CD4-positive, CD25-positive, alpha-beta regulatory T cell (primary cell): ENCODE results near the gene EXOC4. TPM values are rescaled to one million over a fixed set of nuclear protein-coding genes. Genes with fewer than 3 reads are reported as not detected.

ENCODE experiments used
- ATAC-seq, 2 donors: fragments of 150-1000 bp; cut with Tn5 transposase; one replicate each; pipeline ENCODE4 v1.10.0; 2021; ENCODE audit warnings: low read depth in 2 of 2, moderate number of reproducible peaks in 2 of 2, moderate library complexity in 1 of 2
- DNase-seq, 3 donors: peaks; one replicate each; pipeline versions ENCODE4 v3.0.0 to v3.0.0-alpha.2; 2012 to 2022; ENCODE audit warnings: mixed read lengths in 1 of 3
- H3K27ac ChIP-seq: one replicate; pipeline ENCODE4 v1.7.0; 2013; ENCODE audit warnings: mild to moderate bottlenecking, low read length; ENCODE audit not compliant: insufficient read depth, poor library complexity, severe bottlenecking
- H3K27me3 ChIP-seq: one replicate; pipeline ENCODE4 v1.7.0; 2013; ENCODE audit warnings: low read length; ENCODE audit not compliant: control insufficient read depth, insufficient read depth
- H3K36me3 ChIP-seq: one replicate; pipeline ENCODE4 v1.7.0; 2013; ENCODE audit warnings: mild to moderate bottlenecking, low read length, moderate library complexity; ENCODE audit not compliant: control insufficient read depth, insufficient read depth
- H3K4me1 ChIP-seq: 2 replicates; pipeline ENCODE4 v1.7.0; 2013; ENCODE audit warnings: mild to moderate bottlenecking, low read length; ENCODE audit not compliant: insufficient read depth, control insufficient read depth, poor library complexity, severe bottlenecking
- H3K4me3 ChIP-seq: one replicate; pipeline ENCODE4 v1.7.0; 2013; ENCODE audit warnings: low read depth, mild to moderate bottlenecking, low read length, moderate library complexity
- H3K9me3 ChIP-seq, 2 experiments: 1 replicate in 1 of 2; 2 replicates in 1 of 2; pipeline ENCODE4 v1.7.0; 2013; ENCODE audit warnings: low read length in 2 of 2, mild to moderate bottlenecking in 1 of 2, moderate library complexity in 1 of 2; ENCODE audit not compliant: control insufficient read depth in 2 of 2
- H3K27ac Mint-ChIP-seq, 3 donors: one replicate each; pipeline ENCODE4 v1.8.0; 2020 to 2022; ENCODE audit warnings: mild to moderate bottlenecking in 3 of 3, mixed read lengths in 3 of 3, moderate library complexity in 2 of 3
- H3K27me3 Mint-ChIP-seq: one replicate; pipeline ENCODE4 v1.8.0; 2022; ENCODE audit warnings: mild to moderate bottlenecking, mixed read lengths
- H3K36me3 Mint-ChIP-seq: one replicate; pipeline ENCODE4 v1.8.0; 2020; ENCODE audit warnings: mixed read lengths
- H3K4me1 Mint-ChIP-seq, 4 donors: one replicate each; pipeline ENCODE4 v1.8.0; 2020 to 2022; ENCODE audit warnings: mixed read lengths in 4 of 4, mild to moderate bottlenecking in 1 of 4
- H3K4me3 Mint-ChIP-seq, 4 donors: one replicate each; pipeline ENCODE4 v1.8.0; 2020 to 2022; ENCODE audit warnings: mild to moderate bottlenecking in 4 of 4, mixed read lengths in 4 of 4, moderate library complexity in 3 of 4
- H3K9me3 Mint-ChIP-seq, 7 donors: one replicate each; pipeline ENCODE4 v1.8.0; 2020 to 2022; ENCODE audit warnings: mixed read lengths in 7 of 7, mild to moderate bottlenecking in 3 of 7, moderate library complexity in 2 of 7
- polyA plus RNA-seq, 4 donors: library from polyadenylated mRNA; unstranded; fragments of 300-500 nt; fragmentation: Illumina TruSeq; gene quantifications; one replicate each; pipeline ENCODE4 v1.2.3, GENCODE V29; 2021
- total RNA-seq: library from RNA; stranded (reverse); gene quantifications from one replicate; pipeline ENCODE4 v1.2.3, GENCODE V29; 2022

EXOC4 gene
- total and polyA plus RNA-seq, 5 donors from 2014 or later: 39.1 to 118 (median 52.2) TPM

GRCh38 chr7:133688483-133689239, 435.8 kb downstream of the EXOC4 start:
- Mint-ChIP-seq H3K27me3 (no peaks in the 10 kb centered on the region), H3K9me3 (peaks cover 0 to 1% (median 0%) of the 10 kb centered on the region in 7 donors), H3K36me3 (peaks cover 8% of the 10 kb centered on the region), H3K4me1 (peaks cover 0 to 16% (median 3%) of the 10 kb centered on the region in 4 donors), H3K27ac (no peak overlapping the region), H3K4me3 (no peak overlapping the region)
- no peaks in the 10 kb centered on the region for H3K4me1 ChIP-seq
- no peaks in the 10 kb centered on the region for H3K36me3 ChIP-seq
- no peaks in the 10 kb centered on the region for H3K27me3 ChIP-seq
- ATAC-seq (no peak), DNase-seq (no peak)
- H3K4me3 ChIP-seq: no peak overlapping the region
- H3K9me3 ChIP-seq: no peaks in the 10 kb centered on the region
- H3K27ac ChIP-seq: no peak overlapping the region

- H3K4me3 Mint-ChIP-seq: no peak overlapping the region
- Histone ChIP-seq H3K27me3 (no peaks in the 10 kb centered on the region), H3K27ac (no peak overlapping the region), H3K36me3 (no peaks in the 10 kb centered on the region), H3K4me3 (no peak overlapping the region), H3K4me1 (no peaks in the 10 kb centered on the region), H3K9me3 (no peaks in the 10 kb centered on the region)
- peaks cover 3 to 16% (median 4%) of the 10 kb centered on the region in 4 donors for H3K4me1 Mint-ChIP-seq
- no peak for ATAC-seq
- peaks cover 0 to 1% (median 0%) of the 10 kb centered on the region in 7 donors for H3K9me3 Mint-ChIP-seq
- H3K27me3 Mint-ChIP-seq: no peaks in the 10 kb centered on the region
- DNase-seq: no peak
- H3K27ac Mint-ChIP-seq: no peak overlapping the region
- peaks cover 8% of the 10 kb centered on the region for H3K36me3 Mint-ChIP-seq
Measured at GRCh38 chr7:133690740-133691139, 437.9 kb downstream of the EXOC4 start.

- Histone ChIP-seq H3K27me3 (no peaks in the 10 kb centered on the region), H3K9me3 (no peaks in the 10 kb centered on the region), H3K36me3 (no peaks in the 10 kb centered on the region), H3K4me3 (no peak overlapping the region), H3K4me1 (no peaks in the 10 kb centered on the region), H3K27ac (no peak overlapping the region)
- H3K4me3 Mint-ChIP-seq: no peak overlapping the region
- H3K36me3 Mint-ChIP-seq: peaks cover 8% of the 10 kb centered on the region
- H3K4me1 Mint-ChIP-seq: peaks cover 3 to 23% (median 9%) of the 10 kb centered on the region in 4 donors
- peaks cover 0 to 1% (median 0%) of the 10 kb centered on the region in 7 donors for H3K9me3 Mint-ChIP-seq
- no peak overlapping the region for H3K27ac Mint-ChIP-seq
- no peaks in the 10 kb centered on the region for H3K27me3 Mint-ChIP-seq
- DNase-seq (no peak), ATAC-seq (no peak)
Measured at GRCh38 chr7:133691727-133692610, 439.1 kb downstream of the EXOC4 start.

- ATAC-seq (no peak), DNase-seq (no peak)
- H3K36me3 Mint-ChIP-seq: peaks cover 8% of the 10 kb centered on the region
- no peak overlapping the region for H3K4me3 Mint-ChIP-seq
- H3K27ac Mint-ChIP-seq: no peak overlapping the region
- Histone ChIP-seq H3K27me3 (no peaks in the 10 kb centered on the region), H3K27ac (no peak overlapping the region), H3K36me3 (no peaks in the 10 kb centered on the region), H3K4me1 (no peaks in the 10 kb centered on the region), H3K9me3 (no peaks in the 10 kb centered on the region), H3K4me3 (no peak overlapping the region)
- no peaks in the 10 kb centered on the region for H3K27me3 Mint-ChIP-seq
- peaks cover 3 to 23% (median 10%) of the 10 kb centered on the region in 4 donors for H3K4me1 Mint-ChIP-seq
- peaks cover 0 to 1% (median 0%) of the 10 kb centered on the region in 7 donors for H3K9me3 Mint-ChIP-seq
Measured at GRCh38 chr7:133693281-133693680, 440.4 kb downstream of the EXOC4 start.

- H3K36me3 Mint-ChIP-seq: peaks cover 4% of the 10 kb centered on the region
- H3K4me3 Mint-ChIP-seq: no peak overlapping the region
- H3K4me3 ChIP-seq: no peak overlapping the region
- no peaks in the 10 kb centered on the region for H3K9me3 ChIP-seq
- no peak overlapping the region for H3K27ac ChIP-seq
- H3K4me1 Mint-ChIP-seq: peaks cover 7 to 18% (median 9%) of the 10 kb centered on the region in 4 donors
- no peaks in the 10 kb centered on the region for H3K4me1 ChIP-seq
- H3K27me3 Mint-ChIP-seq: no peaks in the 10 kb centered on the region
- no peaks in the 10 kb centered on the region for H3K9me3 Mint-ChIP-seq
- H3K36me3 ChIP-seq: no peaks in the 10 kb centered on the region
- no peak for ATAC-seq
- no peak for DNase-seq
- no peak overlapping the region for H3K27ac Mint-ChIP-seq
- no peaks in the 10 kb centered on the region for H3K27me3 ChIP-seq
Measured at GRCh38 chr7:133696056-133696455, 443.2 kb downstream of the EXOC4 start.

- ATAC-seq (no peak), DNase-seq (no peak)
- Mint-ChIP-seq H3K27ac (no peak overlapping the region), H3K4me1 (peaks cover 7 to 12% (median 9%) of the 10 kb centered on the region in 4 donors), H3K4me3 (no peak overlapping the region), H3K27me3 (no peaks in the 10 kb centered on the region), H3K36me3 (peaks cover 4% of the 10 kb centered on the region), H3K9me3 (no peaks in the 10 kb centered on the region)
- H3K4me1 ChIP-seq: no peaks in the 10 kb centered on the region
- no peaks in the 10 kb centered on the region for H3K27me3 ChIP-seq
- no peaks in the 10 kb centered on the region for H3K36me3 ChIP-seq
- no peak overlapping the region for H3K27ac ChIP-seq
- no peak overlapping the region for H3K4me3 ChIP-seq
- H3K9me3 ChIP-seq: no peaks in the 10 kb centered on the region
Measured at GRCh38 chr7:133697585-133697984, 444.7 kb downstream of the EXOC4 start.

GRCh38 chr7:133698127-133698526, 445.2 kb downstream of the EXOC4 start:
- no peaks in the 10 kb centered on the region for H3K9me3 Mint-ChIP-seq
- Histone ChIP-seq H3K9me3 (no peaks in the 10 kb centered on the region), H3K4me3 (no peak overlapping the region), H3K36me3 (no peaks in the 10 kb centered on the region), H3K27ac (no peak overlapping the region), H3K4me1 (no peaks in the 10 kb centered on the region), H3K27me3 (no peaks in the 10 kb centered on the region)
- ATAC-seq (no peak), DNase-seq (no peak)
- no peaks in the 10 kb centered on the region for H3K27me3 Mint-ChIP-seq
- H3K4me1 Mint-ChIP-seq: peaks cover 7 to 12% (median 9%) of the 10 kb centered on the region in 4 donors
- no peak overlapping the region for H3K27ac Mint-ChIP-seq
- H3K4me3 Mint-ChIP-seq: no peak overlapping the region
- peaks cover 10% of the 10 kb centered on the region for H3K36me3 Mint-ChIP-seq
